ENCODE data around the gene NAPB.

- TF ChIP-seq POLR2AphosphoS5 (IDR thresholded peaks at IDR 0.05) (no peak), EP300 (IDR thresholded peaks at IDR 0.05) (no peak), CTCF (IDR thresholded peaks at IDR 0.05) (no peak)
Measured at GRCh38 chr20:23341073-23341472, 80.2 kb downstream of the NAPB start.

Data from sigmoid colon (tissue), 4 donors.